ENCODE data around the gene CAMTA1. TPM values are rescaled to one million over a fixed set of nuclear protein-coding genes. Genes with fewer than 3 reads are reported as not detected.

CAMTA1 gene
- total and polyA plus RNA-seq, 9 of the 15 experiments (the other 6 are each of a cell fraction or from before 2014, with no cell fraction given) = 43.9 to 161 (median 65.9) TPM

GRCh38 chr1:7596126-7596965 is 811.1 kb downstream of the CAMTA1 start:
- Histone ChIP-seq H3K4me2 (ENCODE audit: insufficient read depth, low read length) (no peak overlapping the region), H3K4me1 (replicated peaks in 1 of 2; ENCODE audit: control insufficient read depth in 2 of 2, insufficient read depth in 2 of 2, low read length in 2 of 2) (no peaks in the 10 kb centered on the region), H3K27ac (ENCODE audit: extremely low read depth, low read depth, low read length) (no peak overlapping the region), H2AFZ (ENCODE audit: low read depth, low read length) (no peak overlapping the region), H3K4me3 (no peak overlapping the region), H3K9me1 (ENCODE audit: control insufficient read depth, insufficient read depth, low read length) (no peaks in the 10 kb centered on the region), H3K9me3 (replicated peaks; ENCODE audit: control insufficient read depth, insufficient read depth, low read depth, low read length) (no peaks in the 10 kb centered on the region), H3K9ac (ENCODE audit: insufficient read depth in 1 of 2, low read depth in 2 of 2, low read length in 2 of 2) (no peak overlapping the region; a peak in 1 of 4 replicates), H4K20me1 (replicated peaks; ENCODE audit: control insufficient read depth, insufficient read depth, low read length) (peaks cover 22% of the 10 kb centered on the region), H3K27me3 (ENCODE audit: control insufficient read depth in 2 of 2, insufficient read depth in 2 of 2, low read length in 2 of 2) (peaks cover 9 to 39% of the 10 kb centered on the region in 2 experiments; a peak in 4 of 5 replicates), H3K36me3 (ENCODE audit: control insufficient read depth, insufficient read depth, low read length) (no peaks in the 10 kb centered on the region), H3K79me2 (ENCODE audit: control insufficient read depth, insufficient read depth, low read length) (no peaks in the 10 kb centered on the region)
- ChIA-PET CTCF (ENCODE audit: low intra/inter-chr PET ratio) (no interaction called here), POLR2A (no interaction called here)
- no TSS peak for BruUV-seq (replicated peaks)
- in situ Hi-C loops (cut with MboI) = no loop called here
- ATAC-seq = no peak
- WGBS (ENCODE audit: insufficient coverage, low coverage, missing lambda C conversion rate) = 0% methylated on average over 9 of the region's 10 CpGs
- no peak for FAIRE-seq
- intact Hi-C loops (cut with micrococcal nuclease) = no loop called here
- no peak for DNase-seq (ENCODE audit: extremely low read depth in 1 of 4, low spot score in 3 of 4)
- no peak for TF ChIP-seq DNMT1 (IDR thresholded peaks at IDR 0.05)
- TF ChIP-seq PCBP1 (IDR thresholded peaks at IDR 0.05; ENCODE audit: low read depth, low read length, poor library complexity, severe bottlenecking) = no peak
- no peak for TF ChIP-seq CC2D1A (IDR thresholded peaks at IDR 0.05)
- TF ChIP-seq TCF3 (CRISPR knock-in tag; IDR thresholded peaks at IDR 0.05) = no peak
- no peak for TF ChIP-seq MYBL2 (IDR thresholded peaks at IDR 0.05; ENCODE audit: low read depth)
- TF ChIP-seq MYBL2 (CRISPR knock-in tag; IDR thresholded peaks at IDR 0.05; ENCODE audit: borderline replicate concordance) = no peak
- TF ChIP-seq, protein P1, sequence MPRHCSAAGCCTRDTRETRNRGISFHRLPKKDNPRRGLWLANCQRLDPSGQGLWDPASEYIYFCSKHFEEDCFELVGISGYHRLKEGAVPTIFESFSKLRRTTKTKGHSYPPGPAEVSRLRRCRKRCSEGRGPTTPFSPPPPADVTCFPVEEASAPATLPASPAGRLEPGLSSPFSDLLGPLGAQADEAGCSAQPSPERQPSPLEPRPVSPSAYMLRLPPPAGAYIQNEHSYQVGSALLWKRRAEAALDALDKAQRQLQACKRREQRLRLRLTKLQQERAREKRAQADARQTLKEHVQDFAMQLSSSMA (CRISPR knock-in tag; IDR thresholded peaks at IDR 0.05) = no peak
- TF ChIP-seq, protein P2, sequence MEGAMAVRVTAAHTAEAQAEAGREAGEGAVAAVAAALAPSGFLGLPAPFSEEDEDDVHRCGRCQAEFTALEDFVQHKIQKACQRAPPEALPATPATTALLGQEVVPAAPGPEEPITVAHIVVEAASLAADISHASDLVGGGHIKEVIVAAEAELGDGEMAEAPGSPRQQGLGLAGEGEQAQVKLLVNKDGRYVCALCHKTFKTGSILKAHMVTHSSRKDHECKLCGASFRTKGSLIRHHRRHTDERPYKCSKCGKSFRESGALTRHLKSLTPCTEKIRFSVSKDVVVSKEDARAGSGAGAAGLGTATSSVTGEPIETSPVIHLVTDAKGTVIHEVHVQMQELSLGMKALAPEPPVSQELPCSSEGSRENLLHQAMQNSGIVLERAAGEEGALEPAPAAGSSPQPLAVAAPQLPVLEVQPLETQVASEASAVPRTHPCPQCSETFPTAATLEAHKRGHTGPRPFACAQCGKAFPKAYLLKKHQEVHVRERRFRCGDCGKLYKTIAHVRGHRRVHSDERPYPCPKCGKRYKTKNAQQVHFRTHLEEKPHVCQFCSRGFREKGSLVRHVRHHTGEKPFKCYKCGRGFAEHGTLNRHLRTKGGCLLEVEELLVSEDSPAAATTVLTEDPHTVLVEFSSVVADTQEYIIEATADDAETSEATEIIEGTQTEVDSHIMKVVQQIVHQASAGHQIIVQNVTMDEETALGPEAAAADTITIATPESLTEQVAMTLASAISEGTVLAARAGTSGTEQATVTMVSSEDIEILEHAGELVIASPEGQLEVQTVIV (CRISPR knock-in tag; IDR thresholded peaks at IDR 0.05; ENCODE audit: borderline replicate concordance) = no peak
- no peak for TF ChIP-seq CAMTA2 (CRISPR knock-in tag; conservative IDR thresholded peaks at IDR 0.05)
- TF ChIP-seq MCM5 (IDR thresholded peaks at IDR 0.05; ENCODE audit: low read depth) = no peak
- TF ChIP-seq CHAMP1 (IDR thresholded peaks at IDR 0.05) = no peak
- no peak for TF ChIP-seq STAT5B (CRISPR knock-in tag; IDR thresholded peaks at IDR 0.05)
- no peak for TF ChIP-seq TOE1 (IDR thresholded peaks at IDR 0.05; ENCODE audit: borderline replicate concordance)
- TF ChIP-seq TOE1 (CRISPR knock-in tag; IDR thresholded peaks at IDR 0.05; ENCODE audit: borderline replicate concordance, low read depth) = no peak
- TF ChIP-seq ZC3H4 (CRISPR knock-in tag; IDR thresholded peaks at IDR 0.05; ENCODE audit: borderline replicate concordance) = no peak
- no peak for TF ChIP-seq ZNF76 (CRISPR knock-in tag; IDR thresholded peaks at IDR 0.05; ENCODE audit: borderline replicate concordance)
